GM12801 (cell line): ENCODE measurements around the gene RAG2.

Source experiments
- CTCF ChIP-seq: IDR thresholded peaks from one replicate; pipeline ENCODE4 v1.5.1; 2011; ENCODE audit warnings: control low read depth; ENCODE audit not compliant: insufficient read length; ENCODE audit errors: extremely low read depth

RAG2 gene

GRCh38 chr11:36627006-36627405 is 29.0 kb upstream of the RAG2 start:
- no peak for TF ChIP-seq CTCF

- TF ChIP-seq CTCF, result no peak
Observed at GRCh38 chr11:36623494-36623893, 25.5 kb upstream of the RAG2 start.

GRCh38 chr11:36622431-36623136 is 24.5 kb upstream of the RAG2 start:
- TF ChIP-seq CTCF, result no peak

- no peak for TF ChIP-seq CTCF
Observed at GRCh38 chr11:36620246-36620645, 22.2 kb upstream of the RAG2 start.

- no peak for TF ChIP-seq CTCF
Observed at GRCh38 chr11:36619502-36619901, 21.5 kb upstream of the RAG2 start.

- TF ChIP-seq CTCF, result no peak
Observed at GRCh38 chr11:36618363-36619047, 20.5 kb upstream of the RAG2 start.

- TF ChIP-seq CTCF, result no peak
Observed at GRCh38 chr11:36617543-36618362, 19.7 kb upstream of the RAG2 start.
